ENCODE data around the gene BNC2. TPM values are rescaled to one million over a fixed set of nuclear protein-coding genes. Genes with fewer than 3 reads are reported as not detected.
A peak's percentile ranks its signal among the peaks of the same experiment; 100 is the strongest.

Gene BNC2
- polyA plus RNA-seq, 1 donor from 2014 or later, result not detected

GRCh38 chr9:16417161-16417560, 453.3 kb downstream of the BNC2 start:
- no peaks in the 10 kb centered on the region for H3K27me3 Mint-ChIP-seq
- H3K27ac Mint-ChIP-seq, result no peak overlapping the region

GRCh38 chr9:16414451-16414850, 456.0 kb downstream of the BNC2 start:
- Mint-ChIP-seq H3K4me1 (no peaks in the 10 kb centered on the region), H3K27me3 (peaks cover 1% of the 10 kb centered on the region), H3K4me3 (no peak overlapping the region), H3K27ac (no peak overlapping the region), H3K9me3 (peaks cover 0 to 14% (median 2%) of the 10 kb centered on the region in 3 donors), H3K36me3 (peaks cover 2% of the 10 kb centered on the region)

More at GRCh38 chr9:16417161-16417560, 453.3 kb downstream of the BNC2 start:
- no peak overlapping the region for H3K4me3 Mint-ChIP-seq
- H3K36me3 Mint-ChIP-seq, result no peaks in the 10 kb centered on the region
- no peaks in the 10 kb centered on the region for H3K4me1 Mint-ChIP-seq
- H3K9me3 Mint-ChIP-seq, result peaks cover 0 to 10% (median 4%) of the 10 kb centered on the region in 3 donors

- Mint-ChIP-seq H3K27ac (no peak overlapping the region), H3K4me1 (no peaks in the 10 kb centered on the region), H3K36me3 (peaks cover 2% of the 10 kb centered on the region), H3K27me3 (peaks cover 1% of the 10 kb centered on the region), H3K4me3 (no peak overlapping the region), H3K9me3 (peaks cover 1 to 14% (median 4%) of the 10 kb centered on the region in 3 donors)
These were observed 456.9 kb downstream of the BNC2 start for GRCh38 chr9:16413509-16414016.

GRCh38 chr9:16412740-16413139, 457.7 kb downstream of the BNC2 start:
- no peak overlapping the region for H3K27ac Mint-ChIP-seq
- H3K9me3 Mint-ChIP-seq, result peaks cover 1 to 14% (median 4%) of the 10 kb centered on the region in 3 donors
- H3K4me1 Mint-ChIP-seq, result no peaks in the 10 kb centered on the region
- H3K27me3 Mint-ChIP-seq, result peaks cover 1% of the 10 kb centered on the region
- peaks cover 2% of the 10 kb centered on the region for H3K36me3 Mint-ChIP-seq
- no peak overlapping the region for H3K4me3 Mint-ChIP-seq

GRCh38 chr9:16411311-16411710, 459.2 kb downstream of the BNC2 start:
- H3K36me3 Mint-ChIP-seq, result peaks cover 2% of the 10 kb centered on the region
- H3K27me3 Mint-ChIP-seq, result peaks cover 1% of the 10 kb centered on the region
- peaks cover 1 to 17% (median 4%) of the 10 kb centered on the region in 3 donors for H3K9me3 Mint-ChIP-seq
- no peak overlapping the region for H3K27ac Mint-ChIP-seq
- no peak overlapping the region for H3K4me3 Mint-ChIP-seq
- no peaks in the 10 kb centered on the region for H3K4me1 Mint-ChIP-seq

- peaks cover 1% of the 10 kb centered on the region for H3K27me3 Mint-ChIP-seq
- H3K36me3 Mint-ChIP-seq, result peaks cover 2% of the 10 kb centered on the region
- H3K27ac Mint-ChIP-seq, result no peak overlapping the region
- H3K9me3 Mint-ChIP-seq, result peaks cover 1 to 17% (median 4%) of the 10 kb centered on the region in 3 donors
- H3K4me3 Mint-ChIP-seq, result no peak overlapping the region
- no peaks in the 10 kb centered on the region for H3K4me1 Mint-ChIP-seq
These were observed 459.7 kb downstream of the BNC2 start for GRCh38 chr9:16410601-16411280.

- Mint-ChIP-seq H3K36me3 (peaks cover 2% of the 10 kb centered on the region), H3K27ac (no peak overlapping the region), H3K9me3 (peaks cover 4 to 18% (median 6%) of the 10 kb centered on the region in 3 donors), H3K4me1 (no peaks in the 10 kb centered on the region), H3K27me3 (peaks cover 1% of the 10 kb centered on the region), H3K4me3 (no peak overlapping the region)
These were observed 462.9 kb downstream of the BNC2 start for GRCh38 chr9:16407617-16408016.

GRCh38 chr9:16406526-16407225, 463.8 kb downstream of the BNC2 start:
- peaks cover 1% of the 10 kb centered on the region for H3K27me3 Mint-ChIP-seq
- peaks cover 4 to 17% (median 6%) of the 10 kb centered on the region in 3 donors for H3K9me3 Mint-ChIP-seq
- H3K36me3 Mint-ChIP-seq, result peaks cover 2% of the 10 kb centered on the region
- H3K4me1 Mint-ChIP-seq, result no peaks in the 10 kb centered on the region
- H3K27ac Mint-ChIP-seq, result no peak overlapping the region
- no peak overlapping the region for H3K4me3 Mint-ChIP-seq

- H3K9me3 Mint-ChIP-seq, result peaks cover 4 to 9% (median 6%) of the 10 kb centered on the region in 3 donors
- H3K4me3 Mint-ChIP-seq, result no peak overlapping the region
- H3K4me1 Mint-ChIP-seq, result no peaks in the 10 kb centered on the region
- peaks cover 1% of the 10 kb centered on the region for H3K36me3 Mint-ChIP-seq
- H3K27ac Mint-ChIP-seq, result no peak overlapping the region
- H3K27me3 Mint-ChIP-seq, result peaks cover 1% of the 10 kb centered on the region
These were observed 465.0 kb downstream of the BNC2 start for GRCh38 chr9:16405421-16405820.

GRCh38 chr9:16401701-16402100, 468.8 kb downstream of the BNC2 start:
- no peaks in the 10 kb centered on the region for H3K4me1 Mint-ChIP-seq
- no peaks in the 10 kb centered on the region for H3K27me3 Mint-ChIP-seq
- H3K9me3 Mint-ChIP-seq, result peaks cover 3 to 8% (median 5%) of the 10 kb centered on the region in 3 donors

GRCh38 chr9:16398691-16399090, 471.8 kb downstream of the BNC2 start:
- H3K27ac Mint-ChIP-seq, result no peak overlapping the region
- no peaks in the 10 kb centered on the region for H3K27me3 Mint-ChIP-seq
- H3K4me3 Mint-ChIP-seq, result no peak overlapping the region
- peaks cover 2 to 7% (median 5%) of the 10 kb centered on the region in 3 donors for H3K9me3 Mint-ChIP-seq
- H3K36me3 Mint-ChIP-seq, result peaks cover 1% of the 10 kb centered on the region
- H3K4me1 Mint-ChIP-seq, result no peaks in the 10 kb centered on the region

More at GRCh38 chr9:16401701-16402100, 468.8 kb downstream of the BNC2 start:
- peaks cover 1% of the 10 kb centered on the region for H3K36me3 Mint-ChIP-seq
- no peak overlapping the region for H3K4me3 Mint-ChIP-seq
- H3K27ac Mint-ChIP-seq, result no peak overlapping the region

GRCh38 chr9:16396389-16396788, 474.1 kb downstream of the BNC2 start:
- Mint-ChIP-seq H3K4me1 (no peaks in the 10 kb centered on the region), H3K4me3 (no peak overlapping the region), H3K27me3 (no peaks in the 10 kb centered on the region), H3K27ac (no peak overlapping the region), H3K36me3 (peaks cover 1% of the 10 kb centered on the region), H3K9me3 (peaks cover 0 to 5% (median 4%) of the 10 kb centered on the region in 3 donors)

GRCh38 chr9:16391369-16391768, 479.1 kb downstream of the BNC2 start:
- Mint-ChIP-seq H3K4me1 (no peaks in the 10 kb centered on the region), H3K4me3 (no peak overlapping the region), H3K27ac (no peak overlapping the region), H3K9me3 (peaks cover 0 to 8% (median 3%) of the 10 kb centered on the region in 3 donors), H3K27me3 (no peaks in the 10 kb centered on the region), H3K36me3 (no peaks in the 10 kb centered on the region)

- peak overlapping the region in 1 of 3 donors; percentile 4 for H3K27ac Mint-ChIP-seq
- H3K4me3 Mint-ChIP-seq, result peak overlapping the region in 1 of 4 donors; percentile 39
- H3K4me1 Mint-ChIP-seq, result no peaks in the 10 kb centered on the region
- no peaks in the 10 kb centered on the region for H3K27me3 Mint-ChIP-seq
- no peaks in the 10 kb centered on the region for H3K36me3 Mint-ChIP-seq
- peaks cover 0 to 13% (median 3%) of the 10 kb centered on the region in 3 donors for H3K9me3 Mint-ChIP-seq
These were observed 483.1 kb downstream of the BNC2 start for GRCh38 chr9:16387382-16387781.

- H3K27ac Mint-ChIP-seq, result no peak overlapping the region
- H3K27me3 Mint-ChIP-seq, result no peaks in the 10 kb centered on the region
- H3K36me3 Mint-ChIP-seq, result no peaks in the 10 kb centered on the region
- H3K9me3 Mint-ChIP-seq, result peaks cover 0 to 13% (median 3%) of the 10 kb centered on the region in 3 donors
- H3K4me3 Mint-ChIP-seq, result no peak overlapping the region
- H3K4me1 Mint-ChIP-seq, result no peaks in the 10 kb centered on the region
These were observed 483.7 kb downstream of the BNC2 start for GRCh38 chr9:16386827-16387077.

Measured in IgD-negative memory B cell (primary cell).